Measurements from ENCODE around the gene ZNF10.

- TF ChIP-seq CTCF (IDR thresholded peaks at IDR 0.05) = peak; percentile 54 to 83 (median 69)
- TF ChIP-seq POLR2A (IDR thresholded peaks at IDR 0.05) = peak in 1 of 2 donors; percentile 15
Measured at GRCh38 chr12:133181238-133181959, 51.0 kb downstream of the ZNF10 start, which contains the start of gene ZNF268.
